ENCODE measurements around the gene RNF38.
"Not testable (repeated sequence)": the region's sequence is repeated elsewhere in the genome, so short reads cannot be mapped to it uniquely, and the experiment has no call there.

The RNF38 gene

DNA sequence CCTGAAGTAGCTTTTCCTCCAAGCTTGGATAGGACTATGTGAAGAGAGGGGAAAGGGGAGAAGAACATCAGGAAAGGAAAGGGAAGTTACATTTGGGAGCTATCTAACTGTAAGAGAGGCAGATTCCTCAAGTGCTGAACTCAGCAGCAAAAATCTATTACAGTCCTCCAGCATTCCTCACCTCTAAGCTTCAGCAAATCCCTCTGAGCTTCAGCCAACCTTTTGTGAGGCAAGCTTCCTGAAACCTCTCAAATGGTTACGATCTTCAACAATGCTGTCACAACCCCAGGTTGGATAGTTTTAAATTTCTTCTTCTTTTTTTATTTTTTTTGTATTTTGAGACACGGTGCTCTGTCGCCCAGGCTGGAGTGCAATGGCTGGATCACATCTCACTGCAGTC, 2.5 kb upstream of the RNF38 start:
- no peak for DNase-seq (ENCODE audit: low spot score)

DNA sequence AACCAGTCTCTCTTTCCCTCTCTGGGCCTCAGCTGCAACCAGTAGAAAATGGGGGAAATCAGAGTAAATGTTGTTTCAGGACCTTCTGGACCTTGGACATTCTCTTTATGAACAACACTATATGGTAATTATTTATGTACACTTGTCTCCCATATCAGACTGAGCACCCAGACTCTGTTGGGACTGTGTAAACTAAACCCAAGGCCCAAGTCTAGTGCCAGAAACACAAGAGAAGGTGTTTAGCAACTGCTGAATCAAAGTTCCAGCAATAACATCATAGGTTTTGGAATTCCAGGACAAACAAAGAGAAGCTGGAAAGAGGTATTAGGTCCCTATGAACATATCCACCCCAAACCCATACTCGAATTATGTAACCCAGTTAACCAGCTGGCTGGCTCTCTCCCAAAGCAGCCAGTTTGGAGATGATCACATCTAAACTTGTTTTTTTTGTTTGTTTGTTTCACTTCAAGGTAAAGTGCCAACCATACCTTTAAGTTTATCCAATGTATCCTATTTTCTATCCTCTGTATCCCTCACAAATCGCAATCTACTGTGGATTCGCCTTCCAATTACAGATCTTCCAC, 1.9 kb upstream of the RNF38 start:
- no peak for DNase-seq (ENCODE audit: low spot score)

DNA sequence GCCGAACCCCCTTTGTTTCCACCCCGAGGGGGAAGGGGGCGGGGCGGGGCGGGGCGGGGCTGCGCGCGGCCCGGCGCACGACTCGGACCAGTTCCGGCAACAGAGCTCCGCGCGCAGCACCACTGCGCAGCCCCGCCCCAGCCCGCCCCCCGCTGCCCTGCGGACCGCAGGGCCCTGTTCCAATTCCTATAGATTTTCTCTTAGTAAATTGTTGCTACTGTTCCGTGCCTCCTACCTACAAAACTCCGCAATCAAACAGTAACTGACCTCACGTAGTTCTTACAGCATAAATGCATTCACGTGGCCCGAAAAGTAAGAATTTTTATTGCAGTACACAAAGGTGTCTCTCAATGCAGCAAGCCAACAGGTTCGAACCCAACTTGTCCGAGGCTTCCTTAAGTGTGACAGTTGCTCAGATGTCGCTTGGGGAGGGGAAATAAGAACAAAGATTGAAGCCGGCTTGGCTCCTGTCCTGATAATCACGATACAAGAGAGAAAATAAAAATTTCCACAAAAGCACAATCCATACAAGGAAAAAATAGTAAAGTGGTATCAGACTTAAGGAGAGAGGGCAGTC, 1.2 kb upstream of the RNF38 start:
- DNase-seq (ENCODE audit: low spot score), result peak; percentile 94

DNA sequence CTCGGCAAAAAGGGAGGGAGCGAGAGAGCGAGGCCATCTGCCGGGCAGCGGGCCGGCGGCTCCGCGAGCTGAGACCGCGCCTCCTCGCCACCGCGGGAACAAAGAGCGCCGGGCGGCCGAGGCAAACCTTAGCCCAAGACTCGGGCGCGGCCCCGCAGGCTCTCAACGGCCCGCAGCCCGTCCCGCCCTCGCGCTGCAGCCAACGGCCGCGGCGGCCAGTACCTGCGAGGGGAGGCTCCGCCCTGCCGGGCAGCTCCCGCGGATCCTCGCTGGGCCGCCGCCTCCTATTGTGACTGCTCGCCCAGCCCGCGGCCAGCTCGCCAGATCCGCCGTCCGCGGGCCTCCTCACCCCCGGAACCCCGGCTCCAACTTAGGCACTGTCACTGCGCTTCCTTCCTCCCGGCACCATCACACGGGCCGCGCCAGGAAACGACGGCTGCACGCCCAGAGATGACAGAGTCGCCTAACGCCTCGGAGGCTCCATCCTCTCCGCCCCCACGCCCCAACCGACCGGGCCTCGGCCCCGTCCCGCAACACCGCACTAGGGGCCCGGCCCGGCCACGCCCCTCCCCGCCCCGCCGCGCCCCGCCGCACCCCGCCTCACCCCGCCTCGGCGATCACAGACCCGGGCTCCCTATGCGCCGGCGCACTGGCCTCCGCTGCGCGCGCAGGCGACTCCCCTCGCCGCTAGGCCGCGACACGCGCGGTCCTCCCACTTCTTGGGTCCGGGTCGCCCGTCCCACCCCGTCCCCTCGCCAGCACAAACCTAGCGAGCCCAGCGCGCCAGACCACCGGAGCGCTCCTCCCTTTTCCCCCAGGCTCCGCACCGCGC, 479 bp upstream of the RNF38 start:
- DNase-seq (ENCODE audit: low spot score), result peak; percentile 97

DNA sequence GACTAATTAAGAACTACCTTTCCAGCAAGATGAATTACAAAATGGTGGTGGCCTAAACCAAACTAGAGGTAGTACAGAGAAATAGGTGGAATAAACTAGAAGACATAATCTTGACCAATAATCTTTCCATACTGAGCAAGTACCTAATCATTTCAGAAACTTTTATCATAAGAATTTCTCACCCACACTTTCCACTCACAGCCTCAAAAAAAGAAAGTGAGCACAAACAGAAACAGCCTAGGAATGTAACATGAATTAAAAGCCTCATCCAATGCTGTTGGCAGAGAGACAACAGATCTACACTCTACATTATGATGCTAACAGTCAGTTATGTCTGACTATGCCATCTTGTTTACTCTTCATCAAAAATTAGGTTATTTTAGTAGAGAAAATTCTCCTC, 1.3 kb downstream of the RNF38 start:
- no peak for DNase-seq (ENCODE audit: low spot score)

DNA sequence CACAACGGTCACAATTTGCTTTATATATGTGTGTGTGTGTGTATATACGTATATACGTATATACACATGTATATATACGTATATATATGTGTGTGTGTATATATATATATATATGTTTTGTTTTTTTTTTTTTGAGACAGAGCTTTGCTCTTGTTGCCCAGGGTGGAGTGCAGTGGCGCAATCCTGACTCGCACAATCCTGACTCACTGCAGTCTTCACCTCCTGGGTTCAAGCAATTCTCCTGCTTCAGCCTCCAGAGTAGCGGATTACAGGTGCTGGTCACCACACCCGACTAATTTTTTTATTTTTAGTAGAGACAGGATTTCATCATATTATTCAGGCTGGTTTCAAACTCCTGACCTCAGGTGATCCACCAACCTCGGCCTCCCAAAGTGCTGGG, 3.1 kb downstream of the RNF38 start:
- no peak for DNase-seq (ENCODE audit: low spot score)

DNA sequence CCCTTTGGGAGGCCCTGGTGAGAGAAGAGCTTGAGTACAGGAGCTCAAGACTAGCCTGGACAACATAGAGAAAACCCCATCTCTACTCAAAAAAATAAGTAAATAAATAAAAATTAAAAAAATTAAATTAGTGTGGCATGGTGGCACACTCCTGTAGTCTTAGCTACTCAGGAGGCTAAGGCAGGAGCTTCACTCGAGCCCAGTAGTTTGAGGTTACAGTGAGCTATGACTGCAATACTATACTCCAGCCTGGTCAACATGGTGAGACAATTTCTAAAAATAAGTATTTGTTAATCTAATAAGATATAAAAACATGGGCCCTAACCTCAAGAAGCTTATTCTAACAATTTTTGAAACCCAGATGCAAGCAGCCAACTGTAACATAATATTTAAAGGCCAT, 7.6 kb downstream of the RNF38 start:
- DNase-seq (ENCODE audit: low spot score), result no peak

DNA sequence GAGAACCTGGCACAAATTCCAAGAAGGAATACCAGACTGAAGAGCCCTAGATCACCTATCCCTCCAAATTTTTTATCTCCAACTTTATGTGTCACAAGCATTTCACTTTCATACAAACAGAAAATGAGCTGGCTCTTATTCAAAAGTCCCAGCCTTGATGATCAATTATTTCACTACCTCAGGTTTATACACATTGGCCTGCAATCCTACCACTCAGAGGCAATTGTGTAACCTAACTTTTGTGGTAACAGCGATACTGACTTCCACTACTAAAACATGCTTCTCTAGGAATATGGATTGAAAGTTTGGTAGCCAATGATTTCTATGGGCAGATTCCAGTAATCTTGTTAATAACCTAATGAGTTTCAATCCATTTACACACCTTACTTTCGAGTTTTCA, 10.5 kb downstream of the RNF38 start:
- DNase-seq (ENCODE audit: low spot score), result no peak

DNA sequence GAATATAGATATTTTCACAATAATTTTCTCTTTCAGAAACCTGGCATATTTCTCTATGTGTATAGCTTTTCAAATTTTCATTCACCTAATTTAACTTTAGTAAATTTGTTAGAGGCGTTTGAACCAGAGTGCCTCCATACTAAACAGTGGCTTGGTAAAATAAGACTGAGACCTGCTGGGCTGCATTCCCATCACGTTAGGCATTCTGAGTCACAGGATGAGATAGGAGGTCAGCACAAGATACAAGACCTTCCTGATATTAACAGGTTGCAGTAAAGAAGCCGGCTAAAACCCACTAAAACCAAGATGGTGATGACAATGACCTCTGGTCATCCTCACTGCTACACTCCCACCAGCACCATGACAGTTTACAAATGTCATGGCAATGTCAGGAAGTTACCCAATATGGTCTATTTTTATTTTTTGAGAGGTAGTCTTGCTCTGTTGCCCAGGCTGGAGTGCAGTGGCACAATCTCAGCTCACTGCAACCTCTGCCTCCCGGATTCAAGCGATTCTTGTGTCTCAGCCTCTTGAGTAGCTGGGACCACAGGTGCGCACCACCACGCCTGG, 13.6 kb downstream of the RNF38 start:
- not testable (repeated sequence) for DNase-seq (ENCODE audit: low spot score)

DNA sequence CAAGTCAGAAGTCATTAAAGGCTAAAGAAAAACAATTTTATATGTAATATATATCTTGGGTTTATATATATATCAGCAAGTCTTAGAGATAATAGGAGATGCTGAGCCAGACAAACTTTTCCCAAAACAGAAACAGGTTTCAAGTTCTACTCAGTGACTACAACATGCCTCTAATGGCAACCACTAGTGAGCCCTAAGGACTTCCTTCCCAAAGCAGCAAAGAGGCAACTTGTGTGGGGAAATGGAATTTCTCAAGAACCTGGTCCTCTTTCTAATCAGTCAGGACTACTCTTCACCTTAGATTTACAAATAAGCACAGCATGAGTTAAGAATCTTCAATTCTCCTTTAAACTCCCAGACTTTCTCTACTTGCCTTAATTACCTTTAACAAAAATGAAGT, 17.6 kb downstream of the RNF38 start:
- no peak for DNase-seq (ENCODE audit: low spot score)

DNA sequence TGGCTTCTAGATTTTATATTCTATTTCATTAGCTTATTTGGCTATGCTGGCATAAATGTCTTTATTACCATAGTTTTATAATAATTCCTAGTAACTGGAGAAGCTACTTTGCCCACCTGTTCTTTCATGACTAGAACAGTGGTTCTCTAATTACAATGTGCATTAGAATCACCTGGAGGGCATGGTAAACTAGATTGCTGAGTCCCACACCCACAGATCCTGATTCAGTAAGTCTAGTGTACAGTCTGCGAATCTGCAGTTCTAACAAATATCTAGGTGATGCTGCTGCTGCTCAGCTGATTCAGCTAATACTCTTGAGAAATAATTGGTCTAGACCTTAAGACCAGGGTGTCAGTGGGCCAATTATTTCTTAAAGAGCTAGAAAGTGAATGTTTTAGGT, 35.5 kb downstream of the RNF38 start:
- DNase-seq (ENCODE audit: low spot score), result no peak

DNA sequence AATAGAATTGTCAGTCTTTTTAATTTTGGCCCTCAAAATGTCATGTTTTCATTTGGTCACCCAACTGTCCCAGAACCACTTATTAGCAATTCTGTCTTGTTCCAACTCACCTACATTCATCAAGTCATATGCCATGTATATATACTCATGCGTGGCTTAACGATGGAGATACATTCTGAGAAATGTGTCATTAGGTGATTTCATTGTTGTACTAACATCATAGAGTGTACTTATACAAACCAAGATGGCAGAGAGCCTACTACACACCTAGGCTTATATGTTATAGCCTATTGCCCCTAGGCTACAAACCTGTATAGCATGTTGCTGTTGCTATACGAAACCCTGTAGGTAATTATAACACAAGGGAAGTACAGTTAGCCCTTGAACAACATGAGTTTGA, 36.6 kb downstream of the RNF38 start:
- DNase-seq (ENCODE audit: low spot score), result no peak

DNA sequence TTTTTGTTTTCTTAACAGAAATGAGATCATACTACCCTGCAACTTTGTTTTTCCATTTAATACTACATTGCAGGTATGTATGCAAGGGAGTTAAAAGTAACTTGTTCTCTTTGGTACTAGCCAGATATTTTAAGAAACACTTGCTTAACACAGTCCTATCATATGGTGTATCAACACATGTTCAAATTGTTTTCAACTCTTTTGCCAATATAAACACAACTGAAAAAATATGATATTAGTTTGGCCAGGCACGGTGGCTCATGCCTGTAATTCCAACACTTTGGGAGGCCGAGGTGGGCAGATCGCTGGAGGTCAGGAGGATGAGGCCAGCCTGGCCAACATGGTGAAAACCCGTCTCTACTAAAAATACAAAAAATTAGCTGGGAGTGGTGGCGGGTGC, 41.6 kb downstream of the RNF38 start:
- DNase-seq (ENCODE audit: low spot score), result no peak

DNA sequence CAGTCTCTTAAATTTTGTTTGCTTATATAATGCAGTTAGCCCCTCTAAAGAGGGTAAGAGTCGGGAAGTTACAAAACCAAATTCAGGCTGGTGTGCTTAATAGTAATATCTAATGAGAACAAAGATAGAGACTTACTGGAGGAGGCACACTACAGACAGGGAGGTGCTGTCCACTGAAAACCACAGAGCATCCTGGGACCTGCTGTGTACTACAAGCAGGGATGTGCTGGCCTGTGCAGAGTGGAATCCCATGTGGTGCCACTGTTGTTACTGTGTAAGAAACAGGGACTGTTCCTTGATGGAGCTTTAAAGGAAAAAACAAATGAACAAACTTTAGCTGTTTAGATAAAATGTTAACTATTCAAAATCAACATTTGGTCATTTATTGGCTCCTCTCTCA, 42.4 kb downstream of the RNF38 start:
- no peak for DNase-seq (ENCODE audit: low spot score)

DNA sequence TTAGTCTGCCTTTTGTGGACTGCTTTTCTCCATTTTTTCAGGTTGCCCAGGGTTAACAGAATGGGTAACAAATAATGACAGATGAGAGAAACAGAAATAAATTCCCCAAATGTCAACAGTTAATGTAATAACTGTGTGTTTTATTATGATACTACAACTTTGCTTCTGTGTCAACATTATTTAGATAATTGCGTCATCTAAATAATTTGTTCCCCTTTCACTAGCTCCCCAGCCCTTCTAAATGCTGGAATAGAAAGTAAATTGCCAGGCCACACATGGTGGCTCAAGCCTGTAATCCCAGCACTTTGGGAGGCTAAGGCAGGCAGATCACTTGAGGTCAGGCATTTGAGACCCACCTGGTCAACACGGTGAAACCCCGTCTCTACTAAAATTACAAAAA, 53.5 kb downstream of the RNF38 start:
- no peak for DNase-seq (ENCODE audit: low spot score)

DNA sequence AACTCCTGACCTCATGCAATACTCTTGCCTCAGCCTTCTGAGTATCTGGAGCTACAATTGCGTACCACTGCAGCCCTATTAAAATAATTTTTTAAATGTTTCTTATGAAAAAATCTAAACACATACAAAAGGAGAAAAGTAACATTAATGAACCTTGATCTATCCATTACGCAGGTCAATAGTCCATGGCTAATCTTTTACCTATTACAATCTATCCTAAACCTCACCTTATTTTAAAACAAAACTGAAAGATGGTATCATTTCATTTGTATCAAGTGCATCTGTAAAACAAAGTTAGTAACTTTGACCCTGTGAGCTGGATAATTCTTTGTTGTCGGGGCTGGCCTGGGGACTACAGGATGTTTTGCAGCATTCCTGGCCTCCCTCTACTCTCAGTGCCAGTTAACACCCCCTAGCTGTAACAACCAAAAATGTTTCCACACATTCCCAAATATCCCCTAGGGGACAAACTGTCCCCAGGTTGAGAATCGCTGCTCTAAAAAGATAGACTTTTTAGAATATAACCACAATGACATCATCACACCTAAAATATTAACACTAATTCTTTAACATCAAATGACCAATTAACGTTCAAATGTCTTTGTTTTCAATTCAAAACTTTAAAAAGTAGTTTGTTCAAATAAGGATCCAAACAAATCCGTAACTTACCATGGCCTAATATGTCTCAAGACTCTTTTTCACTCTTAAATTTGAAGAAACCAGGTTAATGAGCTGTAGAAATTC, 54.8 kb downstream of the RNF38 start:
- DNase-seq (ENCODE audit: low spot score), result no peak

DNA sequence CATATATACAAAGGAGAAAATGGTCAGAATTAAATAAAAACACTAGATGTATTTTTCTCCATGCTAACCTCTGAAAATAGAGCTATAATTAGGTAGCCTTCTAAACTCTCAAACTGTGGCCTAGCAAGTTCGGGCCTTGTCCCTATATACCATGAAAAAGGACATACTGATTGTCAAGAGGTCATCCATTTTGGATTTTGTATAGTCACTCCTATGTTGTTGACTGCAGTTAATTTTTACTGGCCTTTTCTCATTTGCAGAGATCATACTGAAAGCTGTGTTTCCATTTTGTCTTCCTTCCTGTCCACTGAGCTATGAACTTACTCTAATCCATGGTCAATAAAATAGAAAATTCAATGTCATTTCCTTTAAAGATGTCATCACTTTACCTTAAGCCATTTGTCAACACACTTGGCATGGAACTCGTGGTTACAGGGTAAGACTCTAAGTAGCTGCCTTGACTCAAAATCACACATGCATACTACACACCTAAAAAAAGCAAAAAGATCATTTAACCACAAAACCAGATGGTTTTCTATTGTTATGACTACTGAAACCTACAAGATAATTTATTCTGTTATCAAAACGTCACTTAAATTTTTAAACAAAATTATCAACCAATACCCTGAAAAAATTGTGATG, 58.0 kb downstream of the RNF38 start:
- DNase-seq (ENCODE audit: low spot score), result no peak

DNA sequence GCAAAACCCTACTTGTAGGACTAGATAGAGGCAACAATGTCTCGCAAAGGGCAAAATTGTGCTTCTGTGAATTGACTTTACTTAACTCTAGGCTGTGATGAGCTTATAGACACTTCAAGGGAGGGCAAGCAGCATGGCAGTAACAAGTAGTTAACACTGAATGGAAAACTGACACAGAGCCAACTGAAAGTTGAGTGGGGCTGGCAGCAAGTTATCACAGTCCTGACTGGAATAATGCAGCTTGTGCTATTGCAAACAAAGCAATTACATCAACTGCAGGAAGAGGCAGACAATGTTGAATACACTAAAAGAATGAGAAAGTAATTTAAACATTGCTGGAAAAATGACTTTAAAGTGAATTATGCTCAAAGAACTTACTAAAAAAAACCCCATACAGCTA, 62.2 kb downstream of the RNF38 start:
- no peak for DNase-seq (ENCODE audit: low spot score)

DNA sequence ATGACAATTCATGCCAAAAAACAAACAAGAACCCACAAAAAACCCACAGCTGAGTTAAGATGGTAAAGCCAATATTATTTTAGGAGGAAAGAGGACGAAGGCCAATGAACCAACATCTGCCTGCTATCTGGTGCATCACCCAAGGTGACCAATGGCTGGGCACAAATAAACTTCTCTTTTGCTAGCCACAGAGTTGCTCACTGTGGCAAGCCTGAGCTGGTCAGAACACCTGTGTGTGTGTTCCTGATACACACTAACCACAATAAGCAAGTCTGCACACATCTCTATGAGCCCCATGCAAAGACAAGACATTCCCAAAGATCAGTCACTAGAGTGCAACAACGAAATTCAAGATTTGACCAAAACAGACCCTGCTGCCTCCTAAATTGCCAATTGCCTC, 63.1 kb downstream of the RNF38 start:
- no peak for DNase-seq (ENCODE audit: low spot score)

DNA sequence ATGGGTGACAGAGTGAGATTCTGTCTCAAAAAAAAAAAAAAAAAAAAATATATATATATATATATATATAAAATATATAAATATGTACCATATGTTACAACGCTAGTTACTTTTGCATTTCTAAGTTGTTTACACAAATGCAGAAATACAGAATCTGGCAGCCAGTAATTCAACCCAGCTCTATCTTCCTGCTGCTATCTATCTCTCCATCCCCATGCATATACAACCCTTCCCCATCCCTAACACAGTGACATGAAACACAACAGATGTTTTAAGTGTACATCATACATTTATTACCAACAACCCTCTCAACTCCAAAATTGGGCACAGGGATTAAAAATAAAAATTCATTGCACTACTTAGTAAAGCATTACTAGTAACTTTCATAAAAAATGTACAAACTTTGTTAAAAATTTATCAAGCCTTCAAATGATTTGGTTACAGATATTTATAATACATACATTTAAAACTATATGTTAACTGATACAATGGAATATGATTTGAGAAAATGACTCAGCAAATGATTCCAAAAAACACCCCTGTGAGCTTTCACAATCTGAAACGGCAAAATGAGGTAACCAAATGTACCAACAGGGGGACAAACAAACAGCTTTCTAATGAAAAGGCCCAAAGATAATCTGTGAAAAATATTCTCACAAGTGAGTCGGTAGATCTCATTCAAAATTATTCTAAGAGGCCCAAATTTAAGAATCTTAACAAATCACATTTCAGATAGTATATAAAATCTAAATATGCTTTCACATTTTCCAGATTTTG, 63.8 kb downstream of the RNF38 start:
- DNase-seq (ENCODE audit: low spot score), result no peak

DNA sequence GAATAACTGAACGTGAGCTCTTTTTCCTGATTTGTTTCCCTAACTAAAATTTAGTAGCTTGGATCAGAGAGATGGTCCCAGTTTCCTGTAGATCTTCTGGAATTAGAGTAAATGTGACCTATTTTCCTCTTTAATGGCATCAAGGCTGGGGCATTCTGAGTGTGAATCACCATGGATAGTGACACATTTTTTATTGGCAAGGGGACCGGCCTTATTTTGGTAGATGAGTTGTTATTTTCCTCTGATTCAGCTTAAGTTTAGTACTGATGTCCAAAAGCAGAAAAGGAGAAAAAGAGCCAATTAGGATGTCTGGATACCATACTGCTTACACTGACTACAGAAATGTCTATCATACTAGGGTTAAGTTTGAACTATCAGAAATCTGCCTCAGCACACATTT, 68.1 kb downstream of the RNF38 start:
- no peak for DNase-seq (ENCODE audit: low spot score)

Data from germinal center (tissue), 1 donor.